Activated T-helper 17 cell treated with anti-CD3 and anti-CD28 coated beads, Interleukin-2, amount 50 U/mL, for 72 hours (primary cell): ENCODE data around the gene DNAJC10. TPM values are rescaled to one million over a fixed set of nuclear protein-coding genes. Genes with fewer than 3 reads are reported as not detected.
"Not testable (repeated sequence)": the region's sequence is repeated elsewhere in the genome, so short reads cannot be mapped to it uniquely, and the experiment has no call there.

Source experiments
- ATAC-seq: fragments of 150-1000 bp; cut with Tn5 transposase; replicated peaks from 2 replicates; pipeline ENCODE4 v1.10.0; 2021; ENCODE audit warnings: mild to moderate bottlenecking, moderate library complexity
- H3K27ac Mint-ChIP-seq: one replicate; pipeline ENCODE4 v1.8.0; 2022; ENCODE audit warnings: mixed read lengths
- H3K27me3 Mint-ChIP-seq: one replicate; pipeline ENCODE4 v1.8.0; 2022; ENCODE audit warnings: mixed read lengths
- H3K36me3 Mint-ChIP-seq: one replicate; pipeline ENCODE4 v1.8.0; 2022; ENCODE audit warnings: low read depth, mild to moderate bottlenecking, mixed read lengths
- H3K4me1 Mint-ChIP-seq: one replicate; pipeline ENCODE4 v1.8.0; 2022; ENCODE audit warnings: mixed read lengths
- H3K4me3 Mint-ChIP-seq: one replicate; pipeline ENCODE4 v1.8.0; 2022; ENCODE audit warnings: mild to moderate bottlenecking, mixed read lengths
- H3K9me3 Mint-ChIP-seq: one replicate; pipeline ENCODE4 v1.8.0; 2022; ENCODE audit warnings: mixed read lengths
- total RNA-seq, 2 donors: library from RNA; stranded (reverse); gene quantifications; one replicate each; pipeline ENCODE4 v1.2.3, GENCODE V29; 2022

The DNAJC10 gene
- total RNA-seq, 2 donors from 2014 or later, result 27.4 to 54.0 TPM

DNA sequence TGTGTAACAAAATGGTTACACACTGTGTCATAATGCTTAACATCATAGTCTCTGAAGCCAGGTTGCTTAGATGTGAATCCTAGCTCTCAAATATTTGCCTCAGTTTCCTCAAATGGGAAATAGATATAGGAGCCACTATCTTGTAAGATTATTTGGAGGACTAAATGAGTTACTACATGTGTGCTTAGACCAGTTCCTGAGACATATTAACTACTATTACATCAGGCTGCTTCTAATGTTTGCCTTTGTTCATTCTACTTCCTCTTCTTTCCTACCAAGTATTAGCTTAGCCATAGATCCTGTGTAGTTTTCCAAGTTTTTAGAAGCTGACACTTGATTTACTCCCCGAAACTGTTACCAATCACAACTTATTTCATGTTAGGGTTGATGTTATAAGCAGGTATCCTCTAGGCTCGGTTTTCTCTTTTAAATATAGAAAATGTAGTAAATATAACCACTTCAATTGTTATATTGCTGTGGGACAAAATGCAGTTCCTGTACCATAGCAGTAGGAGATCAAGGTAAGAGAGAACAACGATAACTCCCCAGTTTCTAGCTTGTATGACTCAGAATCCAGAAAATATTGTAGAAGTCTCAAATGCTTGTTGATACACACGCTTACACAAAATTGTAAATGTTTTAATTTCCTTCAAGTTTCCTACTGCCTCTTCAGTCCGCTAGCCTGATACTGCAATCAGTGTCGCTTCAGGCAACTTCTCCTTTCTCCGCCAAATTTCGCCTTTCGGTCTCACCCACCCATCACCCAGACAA lies 751 bp upstream of the DNAJC10 start:
- Mint-ChIP-seq H3K27ac (no peak overlapping the region), H3K4me3 (no peak overlapping the region), H3K4me1 (peaks cover 6% of the 10 kb centered on the region), H3K9me3 (no peaks in the 10 kb centered on the region), H3K27me3 (peaks cover 10% of the 10 kb centered on the region), H3K36me3 (peaks cover 5% of the 10 kb centered on the region)
- ATAC-seq, result peak; percentile 53

GRCh38 chr2:182716650-182716979 lies 558 bp downstream of the DNAJC10 start:
- no peaks in the 10 kb centered on the region for H3K9me3 Mint-ChIP-seq
- H3K4me3 Mint-ChIP-seq, result no peak overlapping the region
- ATAC-seq, result no peak
- peaks cover 6% of the 10 kb centered on the region for H3K4me1 Mint-ChIP-seq
- no peak overlapping the region for H3K27ac Mint-ChIP-seq
- peaks cover 12% of the 10 kb centered on the region for H3K36me3 Mint-ChIP-seq
- H3K27me3 Mint-ChIP-seq, result peaks cover 3% of the 10 kb centered on the region

DNA sequence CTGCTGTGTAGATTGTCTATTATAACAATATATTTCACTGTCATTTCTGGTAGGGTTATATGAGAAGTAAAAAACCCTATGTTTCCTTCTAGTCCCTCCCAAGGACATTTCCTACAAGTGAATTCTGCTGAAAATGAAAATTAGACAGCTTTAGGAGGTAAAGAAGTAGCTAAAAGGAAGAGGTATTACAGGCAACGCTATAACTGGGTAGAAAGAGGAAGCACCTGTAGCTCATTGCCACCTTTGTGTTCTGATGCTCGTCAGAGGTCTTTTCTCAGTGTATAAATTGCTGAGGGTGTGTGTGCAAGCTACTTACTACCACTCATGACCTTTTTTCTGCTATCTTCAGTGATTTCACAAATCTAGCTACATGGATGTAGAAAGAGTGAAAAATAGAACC lies 1.4 kb downstream of the DNAJC10 start:
- Mint-ChIP-seq H3K27me3 (peaks cover 3% of the 10 kb centered on the region), H3K4me3 (no peak overlapping the region), H3K9me3 (no peaks in the 10 kb centered on the region), H3K36me3 (peaks cover 12% of the 10 kb centered on the region), H3K4me1 (peaks cover 6% of the 10 kb centered on the region), H3K27ac (no peak overlapping the region)
- no peak for ATAC-seq

GRCh38 chr2:182717816-182718215 lies 1.8 kb downstream of the DNAJC10 start:
- Mint-ChIP-seq H3K27ac (no peak overlapping the region), H3K4me1 (peaks cover 6% of the 10 kb centered on the region), H3K9me3 (no peaks in the 10 kb centered on the region), H3K36me3 (peaks cover 12% of the 10 kb centered on the region), H3K4me3 (no peak overlapping the region), H3K27me3 (peaks cover 3% of the 10 kb centered on the region)
- ATAC-seq, result no peak

GRCh38 chr2:182718459-182718858 lies 2.4 kb downstream of the DNAJC10 start:
- Mint-ChIP-seq H3K4me1 (peaks cover 6% of the 10 kb centered on the region), H3K27ac (no peak overlapping the region), H3K36me3 (peaks cover 18% of the 10 kb centered on the region), H3K27me3 (peaks cover 3% of the 10 kb centered on the region), H3K4me3 (no peak overlapping the region), H3K9me3 (no peaks in the 10 kb centered on the region)
- ATAC-seq, result no peak

DNA sequence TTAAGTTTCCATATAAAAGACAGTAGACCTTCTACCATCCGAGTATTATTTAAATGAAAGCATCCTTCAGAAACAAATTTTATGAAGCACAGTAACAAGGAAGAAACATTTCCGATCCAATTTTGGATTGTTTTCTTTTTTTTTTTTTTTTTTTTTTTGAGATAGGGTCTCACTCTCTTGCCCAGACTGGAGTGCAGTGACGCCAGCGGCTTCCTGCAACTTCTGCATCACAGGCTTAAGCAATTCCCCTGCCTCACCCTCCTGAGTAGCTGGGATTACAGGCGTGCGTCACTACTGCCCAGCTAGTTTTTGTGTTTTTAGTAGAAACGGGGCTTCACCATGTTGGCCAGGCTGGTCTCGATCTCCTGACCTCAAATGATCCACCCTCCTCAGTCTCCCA lies 3.1 kb downstream of the DNAJC10 start:
- not testable (repeated sequence) for H3K9me3 Mint-ChIP-seq, ATAC-seq, H3K27ac Mint-ChIP-seq, H3K4me3 Mint-ChIP-seq, H3K4me1 Mint-ChIP-seq, H3K27me3 Mint-ChIP-seq
- peaks cover 25% of the 10 kb centered on the region for H3K36me3 Mint-ChIP-seq

- Mint-ChIP-seq H3K36me3 (peaks cover 62% of the 10 kb centered on the region), H3K4me3 (no peak overlapping the region), H3K9me3 (no peaks in the 10 kb centered on the region), H3K4me1 (no peaks in the 10 kb centered on the region), H3K27ac (no peak overlapping the region), H3K27me3 (no peaks in the 10 kb centered on the region)
- no peak for ATAC-seq
These were observed 8.6 kb downstream of the DNAJC10 start for GRCh38 chr2:182724656-182725055.

- Mint-ChIP-seq H3K4me1 (no peaks in the 10 kb centered on the region), H3K36me3 (peaks cover 68% of the 10 kb centered on the region), H3K27me3 (no peaks in the 10 kb centered on the region), H3K27ac (no peak overlapping the region), H3K9me3 (no peaks in the 10 kb centered on the region), H3K4me3 (no peak overlapping the region)
- ATAC-seq, result no peak
These were observed 10.4 kb downstream of the DNAJC10 start for GRCh38 chr2:182726473-182726872.

DNA sequence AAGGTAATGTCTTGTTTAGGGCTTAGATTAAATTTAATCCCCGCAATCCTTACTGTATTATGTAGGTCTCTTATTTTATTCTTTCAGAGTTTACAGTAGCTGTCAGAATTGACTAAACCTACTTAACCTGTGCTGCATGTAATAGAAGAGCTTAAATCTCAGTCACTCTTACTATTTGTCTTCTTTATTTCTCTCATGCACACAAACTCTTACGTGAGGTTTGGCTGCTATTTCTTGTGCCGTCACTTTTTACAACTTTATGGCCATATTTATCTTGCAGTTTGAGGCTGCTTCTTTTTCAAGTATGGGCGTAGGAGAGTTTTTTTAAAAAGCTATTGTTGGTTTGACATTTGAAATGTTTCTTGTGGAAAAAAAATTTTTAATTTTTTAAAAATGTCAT lies 12.0 kb downstream of the DNAJC10 start:
- no peaks in the 10 kb centered on the region for H3K27me3 Mint-ChIP-seq
- H3K4me1 Mint-ChIP-seq, result no peaks in the 10 kb centered on the region
- ATAC-seq, result no peak
- H3K9me3 Mint-ChIP-seq, result no peaks in the 10 kb centered on the region
- H3K27ac Mint-ChIP-seq, result no peak overlapping the region
- H3K4me3 Mint-ChIP-seq, result no peak overlapping the region
- H3K36me3 Mint-ChIP-seq, result peaks cover 82% of the 10 kb centered on the region

- ATAC-seq, result no peak
- Mint-ChIP-seq H3K9me3 (no peaks in the 10 kb centered on the region), H3K27me3 (no peaks in the 10 kb centered on the region), H3K27ac (no peak overlapping the region), H3K36me3 (peaks cover 86% of the 10 kb centered on the region), H3K4me3 (no peak overlapping the region), H3K4me1 (no peaks in the 10 kb centered on the region)
These were observed 13.8 kb downstream of the DNAJC10 start for GRCh38 chr2:182729710-182730339.

- Mint-ChIP-seq H3K4me1 (no peaks in the 10 kb centered on the region), H3K36me3 (peaks cover 86% of the 10 kb centered on the region), H3K27me3 (no peaks in the 10 kb centered on the region), H3K9me3 (no peaks in the 10 kb centered on the region), H3K4me3 (no peak overlapping the region), H3K27ac (no peak overlapping the region)
- ATAC-seq, result no peak
These were observed 14.4 kb downstream of the DNAJC10 start for GRCh38 chr2:182730486-182730885.

DNA sequence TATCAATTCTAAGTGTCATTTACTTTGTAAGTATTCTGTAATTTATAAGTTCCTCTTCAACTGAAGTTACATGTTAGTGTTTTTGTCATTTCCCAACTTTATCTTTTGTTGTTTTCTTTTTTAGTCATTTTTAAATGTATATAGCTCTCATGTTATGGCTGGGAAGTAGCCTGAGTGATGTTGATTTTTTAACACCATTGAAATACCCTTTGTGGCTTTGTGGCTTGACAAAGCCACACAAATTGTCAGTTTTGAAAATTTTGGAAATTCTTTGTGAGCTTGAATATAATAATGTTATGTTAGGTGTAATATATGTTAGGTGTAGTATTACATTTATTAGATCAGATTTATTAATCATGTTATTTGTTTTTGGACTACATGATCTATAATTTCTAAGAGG lies 16.7 kb downstream of the DNAJC10 start:
- H3K27ac Mint-ChIP-seq, result no peak overlapping the region
- no peaks in the 10 kb centered on the region for H3K27me3 Mint-ChIP-seq
- no peak overlapping the region for H3K4me3 Mint-ChIP-seq
- no peak for ATAC-seq
- no peaks in the 10 kb centered on the region for H3K9me3 Mint-ChIP-seq
- no peaks in the 10 kb centered on the region for H3K4me1 Mint-ChIP-seq
- H3K36me3 Mint-ChIP-seq, result peaks cover 96% of the 10 kb centered on the region

- Mint-ChIP-seq H3K27me3 (no peaks in the 10 kb centered on the region), H3K36me3 (peaks cover 97% of the 10 kb centered on the region), H3K27ac (no peak overlapping the region), H3K4me3 (no peak overlapping the region), H3K4me1 (no peaks in the 10 kb centered on the region), H3K9me3 (no peaks in the 10 kb centered on the region)
- ATAC-seq, result no peak
These were observed 17.5 kb downstream of the DNAJC10 start for GRCh38 chr2:182733572-182733971.

DNA sequence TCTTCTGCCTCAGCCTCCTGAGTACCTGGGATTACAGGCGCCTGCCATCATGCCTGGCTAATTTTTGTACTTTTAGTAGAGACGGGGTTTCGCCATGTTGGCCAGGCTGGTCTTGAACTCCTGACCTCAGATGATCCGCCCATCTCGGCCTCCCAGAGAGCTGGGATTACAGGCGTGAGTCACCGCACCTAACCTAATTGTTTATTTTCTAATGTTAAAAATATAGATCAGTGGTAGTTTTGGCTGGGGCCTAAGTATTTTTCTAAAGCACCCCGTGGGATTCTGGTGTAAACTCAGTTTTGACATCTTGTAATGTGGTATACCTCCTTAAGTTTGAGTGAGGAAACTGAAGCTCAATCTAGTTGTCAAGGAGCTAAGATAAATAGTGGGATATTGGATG lies 20.8 kb downstream of the DNAJC10 start:
- not testable (repeated sequence) for H3K4me1 Mint-ChIP-seq, ATAC-seq, H3K4me3 Mint-ChIP-seq, H3K27ac Mint-ChIP-seq, H3K9me3 Mint-ChIP-seq, H3K27me3 Mint-ChIP-seq
- peaks cover 86% of the 10 kb centered on the region for H3K36me3 Mint-ChIP-seq

DNA sequence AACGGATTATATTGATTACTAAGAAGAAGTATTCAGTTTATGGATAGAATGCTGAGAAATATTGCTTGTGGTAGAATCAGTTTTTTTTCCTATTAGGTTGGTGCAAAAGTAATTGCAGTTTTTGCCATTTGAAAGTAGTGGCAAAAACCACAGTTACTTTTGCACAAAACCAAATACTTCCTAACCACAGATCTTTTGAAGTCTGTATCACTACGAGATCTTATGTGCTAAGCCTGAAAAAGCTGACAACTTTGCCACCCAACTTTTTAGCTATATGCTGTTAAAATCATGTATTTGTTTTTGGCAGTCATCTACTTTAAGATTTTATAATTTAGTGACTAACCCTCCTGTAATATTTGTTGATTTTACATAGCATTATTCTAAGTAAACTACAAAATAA lies 24.6 kb downstream of the DNAJC10 start:
- ATAC-seq, result no peak
- Mint-ChIP-seq H3K4me1 (no peaks in the 10 kb centered on the region), H3K27ac (no peak overlapping the region), H3K4me3 (no peak overlapping the region), H3K9me3 (no peaks in the 10 kb centered on the region), H3K36me3 (peaks cover 88% of the 10 kb centered on the region), H3K27me3 (no peaks in the 10 kb centered on the region)
